ENCODE results near the gene TGM4.

TGM4 gene

DNA sequence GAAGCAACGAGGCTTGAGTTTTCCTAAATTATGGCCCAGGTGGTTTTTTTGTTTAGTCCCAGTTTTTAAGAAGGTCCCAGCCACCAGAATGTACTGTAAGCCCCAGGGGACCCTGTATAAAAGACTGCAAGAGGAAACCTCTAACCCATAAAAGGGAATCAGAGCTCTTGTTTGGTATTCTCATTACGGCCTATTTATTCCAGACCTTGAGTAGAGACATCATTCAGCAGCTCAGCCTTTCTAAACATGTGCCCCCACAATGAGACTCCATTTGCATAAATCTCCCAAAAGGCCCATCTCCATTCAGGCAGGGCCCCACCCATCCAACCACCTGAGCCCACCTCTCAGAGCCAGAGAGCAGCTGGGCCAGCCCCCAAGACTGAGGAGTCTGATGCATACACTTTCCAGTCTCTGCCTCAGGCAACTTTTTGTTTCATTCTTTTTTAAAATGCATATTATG, 75.9 kb downstream of the TGM4 start:
- in situ Hi-C loops (cut with MboI; ENCODE audit: low sequenced_read_pairs): no loop called here

DNA sequence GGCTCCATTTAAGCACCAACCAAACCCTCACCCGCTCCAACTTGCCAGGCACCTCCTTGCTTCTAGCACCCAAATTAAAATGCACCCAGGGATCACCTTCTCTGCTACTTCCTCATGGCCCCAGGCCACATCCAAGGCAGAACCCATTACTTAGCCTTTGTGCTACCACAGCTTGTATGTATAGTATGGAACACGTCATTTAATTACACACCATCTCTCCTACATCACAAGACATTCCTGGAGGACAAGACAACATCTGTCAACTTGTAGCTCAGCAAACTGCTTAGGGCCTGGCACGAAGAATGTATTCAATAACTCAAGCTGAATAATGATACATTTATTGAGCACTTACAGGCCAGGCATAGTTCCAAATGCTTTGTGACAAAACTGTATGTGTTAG, 78.3 kb downstream of the TGM4 start:
- in situ Hi-C loops (cut with MboI; ENCODE audit: low sequenced_read_pairs): no loop called here

DNA sequence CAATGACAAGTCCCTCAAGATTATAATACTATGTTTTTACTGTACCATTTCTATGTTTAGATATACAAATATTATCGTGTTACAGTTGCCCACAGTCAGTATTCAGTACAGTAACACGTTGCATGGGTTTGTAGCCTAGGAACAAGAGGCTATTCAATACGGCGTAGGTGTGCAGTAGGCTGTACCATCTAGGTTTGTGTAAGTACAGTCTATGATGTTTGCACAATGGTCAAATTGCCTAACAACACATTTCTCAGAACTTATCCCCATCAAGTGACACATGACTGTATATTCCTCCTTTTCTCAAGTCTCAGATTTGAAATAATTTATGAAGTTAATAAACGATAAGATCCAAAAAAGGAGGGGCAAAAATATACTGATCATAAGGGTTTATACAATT, 79.9 kb downstream of the TGM4 start:
- in situ Hi-C loops (cut with MboI; ENCODE audit: low sequenced_read_pairs): no loop called here

DNA sequence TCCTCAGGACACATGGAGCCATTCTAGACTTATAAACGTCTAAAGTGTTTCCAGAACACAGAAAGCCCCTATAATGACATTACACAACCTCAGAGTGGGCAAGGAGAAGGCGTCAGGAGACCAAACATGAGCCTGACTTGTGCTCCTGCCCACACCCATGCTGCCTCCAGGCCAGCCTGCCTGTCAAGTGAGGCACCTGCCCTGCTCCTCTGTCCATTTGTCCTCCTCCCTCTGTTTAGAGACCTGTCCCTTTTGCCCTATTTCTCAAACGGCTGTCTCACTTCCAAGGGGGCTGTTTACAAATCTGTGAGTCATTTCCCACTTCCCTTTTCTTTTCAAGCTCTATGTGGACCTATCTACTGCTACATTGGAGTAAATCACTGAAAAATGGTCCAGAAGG, 80.6 kb downstream of the TGM4 start:
- in situ Hi-C loops (cut with MboI; ENCODE audit: low sequenced_read_pairs): no loop called here

DNA sequence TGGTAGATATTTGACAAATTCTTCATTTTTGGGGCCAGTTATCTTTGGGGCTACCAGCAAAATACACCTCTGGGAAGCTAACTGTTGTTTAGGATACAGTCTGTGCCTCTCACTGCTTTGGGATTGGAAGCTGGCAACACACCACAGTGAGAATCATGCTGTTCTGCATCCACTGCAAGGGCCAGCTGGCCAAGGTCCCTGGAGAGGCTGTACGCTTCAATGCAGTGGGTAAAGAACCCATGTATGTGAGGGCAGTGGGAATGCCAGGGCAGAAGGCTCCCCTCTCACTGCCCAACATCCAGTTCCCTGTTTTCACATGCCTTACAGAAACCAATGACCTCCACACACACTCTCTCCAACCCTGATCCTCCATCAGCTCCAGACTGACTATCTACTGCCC, 81.5 kb downstream of the TGM4 start:
- in situ Hi-C loops (cut with MboI; ENCODE audit: low sequenced_read_pairs): no loop called here

DNA sequence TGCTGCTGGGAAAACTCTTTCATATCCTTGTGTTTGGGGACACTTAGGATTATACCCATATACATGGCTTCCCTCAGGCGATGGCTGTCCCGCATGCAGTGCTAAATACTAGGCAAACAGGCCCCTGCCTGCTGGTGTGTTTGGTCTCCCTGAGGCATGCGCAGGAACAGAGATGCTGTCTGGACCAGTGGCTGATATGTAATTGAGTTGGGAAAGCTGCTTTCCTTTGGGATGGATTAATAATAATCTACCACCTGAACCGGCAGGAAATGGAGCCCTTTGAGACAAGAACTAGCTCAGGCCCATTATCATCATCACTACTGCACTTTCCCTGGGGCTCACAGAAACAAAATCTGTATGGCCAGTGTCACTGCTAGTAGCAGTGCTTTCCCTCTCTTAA, 83.6 kb downstream of the TGM4 start:
- in situ Hi-C loops (cut with MboI; ENCODE audit: low sequenced_read_pairs): no loop called here

DNA sequence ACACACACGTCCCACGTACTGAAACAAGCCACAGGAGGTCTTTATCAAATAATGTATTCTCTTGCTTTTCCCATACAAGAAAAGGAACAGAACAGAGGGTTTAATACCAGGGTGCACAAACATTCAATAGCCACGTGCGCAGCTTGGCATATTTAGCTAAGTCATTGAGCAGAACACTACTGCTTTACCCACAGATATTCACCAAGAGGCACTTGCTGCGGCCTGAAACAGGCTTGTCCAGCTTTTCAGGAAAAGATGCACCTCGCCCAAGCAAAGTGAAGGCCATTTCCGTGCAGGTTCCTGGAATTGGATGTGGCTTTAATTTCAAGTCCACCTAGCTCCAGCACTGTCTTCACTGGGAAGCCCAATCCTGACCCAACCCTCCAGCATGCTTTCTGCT, 84.0 kb downstream of the TGM4 start:
- in situ Hi-C loops (cut with MboI; ENCODE audit: low sequenced_read_pairs): no loop called here

DNA sequence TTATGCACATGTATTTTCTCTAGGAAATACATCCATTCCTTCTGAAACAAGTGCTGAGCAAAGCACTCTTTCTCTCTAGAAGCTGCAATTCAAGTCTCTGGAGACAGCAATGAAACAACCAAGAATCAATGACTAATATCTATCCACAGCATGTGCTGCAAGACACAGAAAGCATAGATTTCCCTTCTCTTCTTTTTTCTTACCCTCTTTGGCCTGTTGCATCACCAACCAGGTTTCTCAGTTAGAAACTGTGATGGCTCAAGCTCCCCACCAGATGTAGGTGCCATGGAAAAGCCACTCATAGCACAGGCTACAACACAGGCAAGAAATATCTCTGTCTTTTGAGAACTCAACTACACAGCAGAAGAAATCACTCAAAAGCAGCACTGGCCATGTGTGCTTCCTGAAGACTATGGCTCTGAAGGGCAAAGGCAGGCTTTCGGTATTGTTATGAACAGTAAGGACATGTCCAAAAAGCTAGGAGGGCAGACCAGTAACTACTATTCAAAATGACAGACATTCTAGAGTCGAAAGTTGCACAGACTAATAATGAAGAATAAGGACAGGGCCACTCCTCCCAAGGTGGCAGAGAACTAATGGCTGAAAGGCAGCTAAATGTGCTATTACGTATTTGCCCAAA, 86.1 kb downstream of the TGM4 start:
- in situ Hi-C loops (cut with MboI; ENCODE audit: low sequenced_read_pairs): no loop called here

DNA sequence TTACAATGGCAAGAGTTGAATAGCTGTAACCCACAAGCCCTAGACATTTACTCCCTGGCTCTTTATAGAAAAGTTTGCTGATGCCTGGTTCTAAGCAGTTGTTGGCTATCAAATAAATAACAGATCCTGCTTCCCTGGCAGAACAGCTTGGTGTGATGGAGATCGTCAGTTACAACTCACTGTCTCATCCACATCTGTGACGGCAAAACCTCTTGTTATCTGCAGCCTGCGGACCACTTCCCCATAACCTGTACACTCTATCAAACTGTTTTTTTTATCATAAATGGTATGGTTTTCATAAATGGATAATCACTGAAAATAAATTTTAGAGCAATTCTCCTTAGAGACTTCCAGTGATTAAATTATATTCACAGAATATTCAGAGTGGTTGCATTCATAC, 87.5 kb downstream of the TGM4 start:
- in situ Hi-C loops (cut with MboI; ENCODE audit: low sequenced_read_pairs): no loop called here

DNA sequence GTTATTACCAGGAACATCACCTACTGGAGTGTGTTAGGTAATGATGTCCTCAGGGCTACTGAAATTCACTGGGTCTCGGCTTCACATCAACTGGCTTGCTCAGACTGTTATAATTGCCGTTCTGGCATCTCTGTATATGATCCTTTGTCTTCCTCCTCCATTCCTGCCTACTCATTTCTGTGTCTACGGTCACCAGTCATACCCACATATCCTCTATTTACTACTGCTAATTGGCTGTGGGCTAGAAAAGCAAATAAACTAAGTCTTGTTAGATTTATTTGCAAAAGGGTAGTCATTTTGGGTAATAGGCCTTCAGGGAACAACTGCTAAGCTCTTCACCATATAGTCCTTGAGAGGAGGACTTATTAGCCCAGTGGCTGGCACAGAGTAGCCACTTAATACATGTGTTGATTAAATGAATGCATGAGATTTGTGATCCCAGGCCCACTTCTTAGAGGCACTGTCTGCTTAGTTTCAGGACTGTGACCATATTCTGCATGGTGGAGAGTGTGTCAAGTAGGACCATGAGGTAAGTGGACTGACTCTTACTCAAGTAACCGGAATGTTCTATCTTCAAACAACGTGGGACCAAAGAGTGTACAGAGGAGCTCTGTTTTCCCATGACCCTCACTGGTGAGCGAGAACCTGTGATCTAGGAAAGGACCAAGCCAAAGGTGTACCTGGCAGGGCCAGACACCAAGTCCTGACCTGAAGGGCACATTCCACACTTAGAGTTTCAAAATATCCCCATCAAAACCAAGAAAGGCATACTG, 88.4 kb downstream of the TGM4 start:
- in situ Hi-C loops (cut with MboI; ENCODE audit: low sequenced_read_pairs): no loop called here

DNA sequence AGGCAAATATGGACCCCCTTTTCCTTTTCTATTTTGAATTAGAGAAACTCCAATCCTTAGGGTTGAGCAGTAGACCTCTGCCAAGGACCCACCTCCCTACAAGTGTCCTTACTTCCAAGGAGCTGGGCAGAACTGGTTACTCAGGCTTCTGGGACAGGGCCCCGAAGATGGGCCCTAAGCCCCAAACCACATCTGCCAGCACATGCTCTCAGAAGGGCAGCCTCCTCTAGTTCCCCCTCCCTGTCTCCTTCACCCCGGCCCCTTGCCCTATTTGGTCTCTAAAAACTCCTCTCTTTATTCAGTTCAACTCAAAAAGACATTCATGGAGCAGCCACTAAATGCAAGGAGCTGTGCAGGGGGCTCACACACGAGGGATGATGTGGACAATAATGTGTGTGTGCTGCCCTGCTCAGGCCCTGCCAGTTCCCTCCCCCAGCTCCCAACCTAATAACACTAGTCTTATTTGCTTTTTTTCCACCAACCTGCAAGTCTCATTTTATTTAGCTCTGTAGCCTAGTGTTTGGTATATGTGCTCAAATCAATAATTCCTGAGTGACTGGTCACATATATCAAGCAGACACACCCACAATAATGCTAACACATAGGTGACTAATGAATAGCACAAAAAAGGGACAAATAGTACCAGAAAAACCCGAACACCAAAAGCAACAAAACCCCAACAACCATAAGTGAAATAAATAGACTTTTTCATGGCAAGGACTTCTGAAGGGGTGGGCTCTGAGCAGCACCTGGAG, 89.3 kb downstream of the TGM4 start:
- in situ Hi-C loops (cut with MboI; ENCODE audit: low sequenced_read_pairs): no loop called here

Measured in HL-60/S4 treated with phorbol 12-myristate 13-acetate at 8.2 ng/mL for 4 days and 3 days (cell line).